Astrocyte (in vitro differentiated cells and primary cell): ENCODE results near the gene MCCD1. TPM values are rescaled to one million over a fixed set of nuclear protein-coding genes. Genes with fewer than 3 reads are reported as not detected.
"Not testable (repeated sequence)": the region's sequence is repeated elsewhere in the genome, so short reads cannot be mapped to it uniquely, and the experiment has no call there.

Experiments
- DNase-seq: peaks from one replicate; pipeline ENCODE4 v3.0.0-alpha.2; 2010; ENCODE audit warnings: low read depth
- FAIRE-seq: peaks from 2 replicates; lab custom pipeline; 2011; peaks lifted over from hg19 to GRCh38; lab: Jason Lieb, UNC
- H2AFZ ChIP-seq: 2 replicates; pipeline ENCODE4 v1.6.0; 2012; ENCODE audit warnings: low read depth, low read length, inconsistent platforms
- H3K27ac ChIP-seq: 2 replicates; pipeline ENCODE4 v1.5.1; 2011; ENCODE audit warnings: low read depth, low read length, inconsistent platforms
- H3K27me3 ChIP-seq: 2 replicates; pipeline ENCODE4 v1.6.0; 2011; ENCODE audit warnings: low read length, inconsistent platforms; ENCODE audit not compliant: insufficient read depth
- H3K36me3 ChIP-seq: 2 replicates; pipeline ENCODE4 v1.5.1; 2011; ENCODE audit warnings: low read length, inconsistent platforms; ENCODE audit not compliant: insufficient read depth
- H3K4me1 ChIP-seq: 2 replicates; pipeline ENCODE4 v1.5.1; 2011; ENCODE audit warnings: low read length, inconsistent platforms; ENCODE audit not compliant: insufficient read depth
- H3K4me2 ChIP-seq: 2 replicates; pipeline ENCODE4 v1.6.0; 2012; ENCODE audit warnings: low read length, inconsistent platforms
- H3K4me3 ChIP-seq: 2 replicates; pipeline ENCODE4 v1.5.1; 2011; ENCODE audit warnings: low read depth, mild to moderate bottlenecking, low read length, inconsistent platforms; ENCODE audit not compliant: insufficient read depth
- H3K79me2 ChIP-seq: 2 replicates; pipeline ENCODE4 v1.6.0; 2012; ENCODE audit warnings: mild to moderate bottlenecking, low read length, inconsistent platforms; ENCODE audit not compliant: insufficient read depth
- H3K9ac ChIP-seq: 2 replicates; pipeline ENCODE4 v1.6.0; 2012; ENCODE audit warnings: mild to moderate bottlenecking, low read length, inconsistent platforms
- H3K9me3 ChIP-seq: 2 replicates; pipeline ENCODE4 v1.5.1; 2012; ENCODE audit warnings: low read depth, mild to moderate bottlenecking, low read length, inconsistent platforms; ENCODE audit not compliant: insufficient read depth
- H4K20me1 ChIP-seq: 2 replicates; pipeline ENCODE4 v1.6.0; 2012; ENCODE audit warnings: low read length, inconsistent platforms; ENCODE audit not compliant: insufficient read depth
- H3K27ac Mint-ChIP-seq: one replicate; pipeline ENCODE4 v1.8.0; 2021; ENCODE audit warnings: mild to moderate bottlenecking, mixed read lengths; ENCODE audit not compliant: unreplicated experiment
- H3K27me3 Mint-ChIP-seq: one replicate; pipeline ENCODE4 v1.8.0; 2021; ENCODE audit warnings: low read depth, mixed read lengths; ENCODE audit not compliant: unreplicated experiment
- H3K36me3 Mint-ChIP-seq: one replicate; pipeline ENCODE4 v1.8.0; 2021; ENCODE audit warnings: low read depth, mixed read lengths; ENCODE audit not compliant: unreplicated experiment
- H3K4me1 Mint-ChIP-seq: one replicate; pipeline ENCODE4 v1.8.0; 2021; ENCODE audit warnings: low read depth, mixed read lengths; ENCODE audit not compliant: unreplicated experiment
- H3K4me3 Mint-ChIP-seq: one replicate; pipeline ENCODE4 v1.8.0; 2021; ENCODE audit warnings: mild to moderate bottlenecking, moderate library complexity, mixed read lengths; ENCODE audit not compliant: unreplicated experiment
- H3K9me3 Mint-ChIP-seq: one replicate; pipeline ENCODE4 v1.8.0; 2021; ENCODE audit warnings: mild to moderate bottlenecking, mixed read lengths; ENCODE audit not compliant: unreplicated experiment
- CTCF ChIP-seq: IDR thresholded peaks from 2 replicates; pipeline ENCODE4 v1.5.1; 2011; ENCODE audit warnings: low read depth, mild to moderate bottlenecking, inconsistent platforms, low read length, moderate library complexity; ENCODE audit not compliant: insufficient read depth
- EZH2 ChIP-seq: IDR thresholded peaks from 2 replicates; pipeline ENCODE4 v1.6.1; 2012; ENCODE audit warnings: mild to moderate bottlenecking, low read length, inconsistent platforms; ENCODE audit not compliant: insufficient read depth
- total RNA-seq: library from RNA; stranded (reverse); gene quantifications from 2 replicates; pipeline ENCODE4 v1.2.1, GENCODE V29; 2021

Gene MCCD1
- total RNA-seq, 1 donor from 2014 or later = not detected

- Histone ChIP-seq H3K27me3 (no peaks in the 10 kb centered on the region), H3K9ac (peak overlapping the region; percentile 82), H3K4me2 (peak overlapping the region; percentile 95), H3K9me3 (no peaks in the 10 kb centered on the region), H3K4me3 (peak overlapping the region; percentile 75), H3K79me2 (peaks cover 10% of the 10 kb centered on the region), H3K36me3 (no peaks in the 10 kb centered on the region), H4K20me1 (peaks cover 5% of the 10 kb centered on the region), H3K4me1 (peaks cover 15% of the 10 kb centered on the region), H3K27ac (peak overlapping the region; percentile 83), H2AFZ (peak overlapping the region; percentile 90)
- H3K9me3 Mint-ChIP-seq = no peaks in the 10 kb centered on the region
- H3K36me3 Mint-ChIP-seq = peaks cover 2% of the 10 kb centered on the region
- H3K4me3 Mint-ChIP-seq = peak overlapping the region; percentile 87
- H3K4me1 Mint-ChIP-seq = peaks cover 10% of the 10 kb centered on the region
- peaks cover 20% of the 10 kb centered on the region for H3K27me3 Mint-ChIP-seq
- DNase-seq (peak; percentile 43), FAIRE-seq (no peak)
- peak; percentile 75 for TF ChIP-seq CTCF
- TF ChIP-seq EZH2 = no peak
- H3K27ac Mint-ChIP-seq = peak overlapping the region; percentile 69
These were observed 34.7 kb upstream of the MCCD1 start for GRCh38 chr6:31493875-31494694.

GRCh38 chr6:31495580-31495979 lies 33.2 kb upstream of the MCCD1 start:
- H3K4me3 Mint-ChIP-seq = peak overlapping the region; percentile 87
- FAIRE-seq (no peak), DNase-seq (peak; percentile 42)
- peaks cover 2% of the 10 kb centered on the region for H3K36me3 Mint-ChIP-seq
- H3K4me3 ChIP-seq = peak overlapping the region; percentile 75
- H3K36me3 ChIP-seq = no peaks in the 10 kb centered on the region
- peak overlapping the region; percentile 54 for H3K27ac Mint-ChIP-seq
- H3K4me1 ChIP-seq = peaks cover 15% of the 10 kb centered on the region
- H3K9me3 Mint-ChIP-seq = no peaks in the 10 kb centered on the region
- H3K4me2 ChIP-seq = peak overlapping the region; percentile 95
- no peaks in the 10 kb centered on the region for H3K27me3 ChIP-seq
- TF ChIP-seq CTCF (no peak), EZH2 (no peak)
- H3K79me2 ChIP-seq = peaks cover 17% of the 10 kb centered on the region
- H3K9me3 ChIP-seq = no peaks in the 10 kb centered on the region
- peaks cover 19% of the 10 kb centered on the region for H3K27me3 Mint-ChIP-seq
- H4K20me1 ChIP-seq = peaks cover 11% of the 10 kb centered on the region
- H3K27ac ChIP-seq = peak overlapping the region; percentile 83
- no peak overlapping the region for H2AFZ ChIP-seq
- peaks cover 10% of the 10 kb centered on the region for H3K4me1 Mint-ChIP-seq
- H3K9ac ChIP-seq = peak overlapping the region; percentile 82

GRCh38 chr6:31496826-31497225 lies 31.9 kb upstream of the MCCD1 start:
- not testable (repeated sequence) for H3K9me3 ChIP-seq, FAIRE-seq, H3K27ac Mint-ChIP-seq, H3K27ac ChIP-seq, H3K4me3 ChIP-seq, DNase-seq, H3K36me3 ChIP-seq, H3K36me3 Mint-ChIP-seq, H3K9me3 Mint-ChIP-seq, H2AFZ ChIP-seq, H3K27me3 ChIP-seq
- Histone ChIP-seq H3K9ac (peak overlapping the region; percentile 73), H4K20me1 (peaks cover 15% of the 10 kb centered on the region), H3K4me2 (peak overlapping the region; percentile 95), H3K4me1 (peaks cover 15% of the 10 kb centered on the region), H3K79me2 (peaks cover 29% of the 10 kb centered on the region)
- peaks cover 19% of the 10 kb centered on the region for H3K27me3 Mint-ChIP-seq
- H3K4me1 Mint-ChIP-seq = peaks cover 10% of the 10 kb centered on the region
- peak overlapping the region; percentile 81 for H3K4me3 Mint-ChIP-seq
